Liver (tissue), 9 donors: ENCODE data around the gene FGD4. TPM values are rescaled to one million over a fixed set of nuclear protein-coding genes. Genes with fewer than 3 reads are reported as not detected.

Source experiments
- DNase-seq: peaks from one replicate; pipeline ENCODE4 v3.0.0-alpha.2; 2017; ENCODE audit warnings: low spot score
- H3K27ac ChIP-seq, 2 donors: one replicate each; pipeline ENCODE4 v1.7.0; 2013; ENCODE audit warnings: inconsistent platforms in 2 of 2, low read length in 2 of 2, control low read depth in 1 of 2, low read depth in 1 of 2, mild to moderate bottlenecking in 1 of 2
- H3K27me3 ChIP-seq, 4 donors: one replicate each; pipeline versions ENCODE4 v1.6.1 to v1.7.0; 2013; ENCODE audit warnings: low read length in 3 of 4, inconsistent platforms in 1 of 4, mild to moderate bottlenecking in 1 of 4, moderate library complexity in 1 of 4; ENCODE audit not compliant: control insufficient read depth in 4 of 4, insufficient read depth in 4 of 4
- H3K36me3 ChIP-seq, 4 donors: one replicate each; pipeline versions ENCODE4 v1.6.1 to v1.7.0; 2013; ENCODE audit warnings: low read length in 3 of 4, mild to moderate bottlenecking in 3 of 4, low read depth in 1 of 4, moderate library complexity in 1 of 4; ENCODE audit not compliant: control insufficient read depth in 4 of 4, insufficient read depth in 3 of 4
- H3K4me1 ChIP-seq, 4 donors: one replicate each; pipeline versions ENCODE4 v1.6.1 to v1.7.0; 2013; ENCODE audit warnings: low read length in 3 of 4, mild to moderate bottlenecking in 3 of 4, moderate library complexity in 1 of 4; ENCODE audit not compliant: control insufficient read depth in 4 of 4, insufficient read depth in 4 of 4
- H3K4me3 ChIP-seq, 3 donors: one replicate each; pipeline versions ENCODE4 v1.6.1 to v1.7.0; 2013; ENCODE audit warnings: low read length in 3 of 3, control low read depth in 1 of 3, low read depth in 1 of 3, mild to moderate bottlenecking in 1 of 3
- H3K9ac ChIP-seq, 2 donors: one replicate each; pipeline ENCODE4 v1.7.0; 2013; ENCODE audit warnings: low read length in 2 of 2, mild to moderate bottlenecking in 2 of 2, moderate library complexity in 2 of 2, control low read depth in 1 of 2, low read depth in 1 of 2
- H3K9me3 ChIP-seq, 4 donors: one replicate each; pipeline versions ENCODE4 v1.6.1 to v1.7.0; 2013; ENCODE audit warnings: low read length in 3 of 4; ENCODE audit not compliant: control insufficient read depth in 4 of 4
- CTCF ChIP-seq: fragments of 150-350 bp; IDR thresholded peaks from 2 replicates; pipeline ENCODE4 v1.5.1; 2017; ENCODE audit warnings: improper control_type of control experiment, low read depth, low read length; ENCODE audit not compliant: missing input control
- EGR1 ChIP-seq, 2 donors: IDR thresholded peaks; 2 replicates each; pipeline ENCODE4 v1.6.1; 2016 to 2018; ENCODE audit warnings: antibody characterized with exemption in 2 of 2, low read depth in 2 of 2
- FOXA1 ChIP-seq: IDR thresholded peaks from 2 replicates; pipeline ENCODE4 v1.6.1; 2016; ENCODE audit warnings: antibody characterized with exemption
- FOXA2 ChIP-seq: IDR thresholded peaks from 2 replicates; pipeline ENCODE4 v1.6.1; 2016; ENCODE audit warnings: antibody characterized with exemption
- GABPA ChIP-seq, 2 donors: IDR thresholded peaks in 1 of 2; conservative IDR thresholded peaks in 1 of 2; 2 replicates each; pipeline ENCODE4 v1.6.1; 2016; ENCODE audit warnings: antibody characterized with exemption in 2 of 2, mild to moderate bottlenecking in 1 of 2, moderate library complexity in 1 of 2
- HNF4A ChIP-seq, 2 donors: conservative IDR thresholded peaks; 2 replicates each; pipeline ENCODE4 v1.6.1; 2016; ENCODE audit warnings: antibody characterized with exemption in 2 of 2, mild to moderate bottlenecking in 2 of 2
- HNF4G ChIP-seq: IDR thresholded peaks from 2 replicates; pipeline ENCODE4 v1.6.1; 2016; ENCODE audit warnings: antibody characterized with exemption
- JUND ChIP-seq, 2 donors: IDR thresholded peaks; 2 replicates each; pipeline ENCODE4 v1.6.1; 2016; ENCODE audit warnings: antibody characterized with exemption in 2 of 2
- NR2F2 ChIP-seq: IDR thresholded peaks from 2 replicates; pipeline ENCODE4 v1.6.1; 2016; ENCODE audit warnings: antibody characterized with exemption
- RAD21 ChIP-seq, 2 donors: IDR thresholded peaks; 2 replicates each; pipeline ENCODE4 v1.6.1; 2016; ENCODE audit warnings: antibody characterized with exemption in 2 of 2, mild to moderate bottlenecking in 2 of 2
- RXRA ChIP-seq, 2 donors: IDR thresholded peaks; 2 replicates each; pipeline ENCODE4 v1.6.1; 2017 to 2018; ENCODE audit warnings: antibody characterized with exemption in 2 of 2, mild to moderate bottlenecking in 1 of 2
- SP1 ChIP-seq: IDR thresholded peaks from 2 replicates; pipeline ENCODE4 v1.6.1; 2018; ENCODE audit warnings: antibody characterized with exemption, mild to moderate bottlenecking
- TAF1 ChIP-seq: conservative IDR thresholded peaks from 2 replicates; pipeline ENCODE4 v1.6.1; 2016; ENCODE audit warnings: antibody characterized with exemption, mild to moderate bottlenecking
- YY1 ChIP-seq: IDR thresholded peaks from 2 replicates; pipeline ENCODE4 v1.6.1; 2016; ENCODE audit warnings: antibody characterized with exemption, mild to moderate bottlenecking
- ZBTB33 ChIP-seq: IDR thresholded peaks from 2 replicates; pipeline ENCODE4 v1.6.1; 2016; ENCODE audit warnings: antibody characterized with exemption
- WGBS: extraction: QIAGEN DNeasy Blood & Tissue Kit; methylation state at CpG from one replicate; pipeline ENCODE4 v1.1.7; 2013; 5-methylcytosine and 5-hydroxymethylcytosine counted together
- polyA plus RNA-seq, 2 donors: library from polyadenylated mRNA; stranded (reverse) in 1 of 2; unstranded in 1 of 2; fragments of 200-250 nt in 1 of 2; fragments of >200 nt in 1 of 2; fragmentation: Nextera tagmentation in 1 of 2; extraction: Ambion mirVana in 1 of 2; gene quantifications; one replicate each; pipeline versions ENCODE4 v1.2.1 to v1.2.3, GENCODE V29; 2013 to 2015
- total RNA-seq, 2 donors: library from RNA; depleted of rRNA; stranded (reverse); fragments of >200 nt; gene quantifications; one replicate each; pipeline ENCODE4 v1.2.3, GENCODE V29; 2014
- TF ChIP-seq, protein P1 (sequence below): IDR thresholded peaks from 2 replicates; pipeline ENCODE4 v1.6.1; 2016; ENCODE audit warnings: antibody characterized with exemption, mild to moderate bottlenecking
- TF ChIP-seq, protein P2 (sequence below): IDR thresholded peaks from 2 replicates; pipeline ENCODE4 v1.6.1; 2016; ENCODE audit warnings: antibody characterized with exemption
- TF ChIP-seq, protein P3 (sequence below): IDR thresholded peaks from 2 replicates; pipeline ENCODE4 v1.6.1; 2016; ENCODE audit warnings: antibody characterized with exemption
- donor health status: healthy.
- donor health status: healthy.
- donor health status: healthy.
- donor health status: healthy.
- donor health status: healthy.

FGD4 gene
- total and polyA plus RNA-seq, 4 donors, result 3.8 to 26.4 (median 9.0) TPM

- Histone ChIP-seq H3K27me3 (no peaks in the 10 kb centered on the region), H3K4me1 (peaks cover 0 to 2% (median 0%) of the 10 kb centered on the region in 4 donors), H3K27ac (no peak overlapping the region), H3K4me3 (no peak overlapping the region), H3K9me3 (no peaks in the 10 kb centered on the region), H3K36me3 (no peaks in the 10 kb centered on the region), H3K9ac (no peak overlapping the region)
- 89% methylated on average over 7 of the region's 7 CpGs for whole genome bisulfite sequencing
- no peak for DNase-seq
- TF ChIP-seq, protein P1, sequence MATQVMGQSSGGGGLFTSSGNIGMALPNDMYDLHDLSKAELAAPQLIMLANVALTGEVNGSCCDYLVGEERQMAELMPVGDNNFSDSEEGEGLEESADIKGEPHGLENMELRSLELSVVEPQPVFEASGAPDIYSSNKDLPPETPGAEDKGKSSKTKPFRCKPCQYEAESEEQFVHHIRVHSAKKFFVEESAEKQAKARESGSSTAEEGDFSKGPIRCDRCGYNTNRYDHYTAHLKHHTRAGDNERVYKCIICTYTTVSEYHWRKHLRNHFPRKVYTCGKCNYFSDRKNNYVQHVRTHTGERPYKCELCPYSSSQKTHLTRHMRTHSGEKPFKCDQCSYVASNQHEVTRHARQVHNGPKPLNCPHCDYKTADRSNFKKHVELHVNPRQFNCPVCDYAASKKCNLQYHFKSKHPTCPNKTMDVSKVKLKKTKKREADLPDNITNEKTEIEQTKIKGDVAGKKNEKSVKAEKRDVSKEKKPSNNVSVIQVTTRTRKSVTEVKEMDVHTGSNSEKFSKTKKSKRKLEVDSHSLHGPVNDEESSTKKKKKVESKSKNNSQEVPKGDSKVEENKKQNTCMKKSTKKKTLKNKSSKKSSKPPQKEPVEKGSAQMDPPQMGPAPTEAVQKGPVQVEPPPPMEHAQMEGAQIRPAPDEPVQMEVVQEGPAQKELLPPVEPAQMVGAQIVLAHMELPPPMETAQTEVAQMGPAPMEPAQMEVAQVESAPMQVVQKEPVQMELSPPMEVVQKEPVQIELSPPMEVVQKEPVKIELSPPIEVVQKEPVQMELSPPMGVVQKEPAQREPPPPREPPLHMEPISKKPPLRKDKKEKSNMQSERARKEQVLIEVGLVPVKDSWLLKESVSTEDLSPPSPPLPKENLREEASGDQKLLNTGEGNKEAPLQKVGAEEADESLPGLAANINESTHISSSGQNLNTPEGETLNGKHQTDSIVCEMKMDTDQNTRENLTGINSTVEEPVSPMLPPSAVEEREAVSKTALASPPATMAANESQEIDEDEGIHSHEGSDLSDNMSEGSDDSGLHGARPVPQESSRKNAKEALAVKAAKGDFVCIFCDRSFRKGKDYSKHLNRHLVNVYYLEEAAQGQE, result no peak
- no peak for TF ChIP-seq CTCF
- TF ChIP-seq RAD21 (IDR thresholded peaks at IDR 0.05), result no peak
- no peak for TF ChIP-seq GABPA (IDR thresholded peaks at IDR 0.05 in 1 of 2, conservative IDR thresholded peaks at IDR 0.05 in 1 of 2)
- TF ChIP-seq, protein P2, sequence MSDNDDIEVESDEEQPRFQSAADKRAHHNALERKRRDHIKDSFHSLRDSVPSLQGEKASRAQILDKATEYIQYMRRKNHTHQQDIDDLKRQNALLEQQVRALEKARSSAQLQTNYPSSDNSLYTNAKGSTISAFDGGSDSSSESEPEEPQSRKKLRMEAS, result no peak
- TF ChIP-seq RXRA (IDR thresholded peaks at IDR 0.05), result no peak
- TF ChIP-seq FOXA1, result no peak
- no peak for TF ChIP-seq NR2F2
- no peak for TF ChIP-seq SP1
- TF ChIP-seq FOXA2, result no peak
- TF ChIP-seq JUND (IDR thresholded peaks at IDR 0.05), result no peak
- no peak for TF ChIP-seq TAF1
- no peak for TF ChIP-seq EGR1 (IDR thresholded peaks at IDR 0.05; ENCODE audit: low read depth in 2 of 2)
- TF ChIP-seq, protein P3, sequence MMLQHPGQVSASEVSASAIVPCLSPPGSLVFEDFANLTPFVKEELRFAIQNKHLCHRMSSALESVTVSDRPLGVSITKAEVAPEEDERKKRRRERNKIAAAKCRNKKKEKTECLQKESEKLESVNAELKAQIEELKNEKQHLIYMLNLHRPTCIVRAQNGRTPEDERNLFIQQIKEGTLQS, result no peak
- TF ChIP-seq HNF4G, result no peak
- TF ChIP-seq ZBTB33, result no peak
- no peak for TF ChIP-seq HNF4A (conservative IDR thresholded peaks at IDR 0.05)
- TF ChIP-seq YY1, result no peak
Observed at GRCh38 chr12:32435921-32436705, 36.8 kb downstream of the FGD4 start.
